HEK293T (cell line): ENCODE results near the gene RNF130.

ENCODE experiments used
- CTCF ChIA-PET: fragments of 350-600 bp; formaldehyde crosslinking; extraction: SDS; loops from one replicate; lab custom pipeline; 2021; ENCODE audit warnings: antibody characterized with exemption, inconsistent platforms; lab: Yijun Ruan, JAX
- POLR2A ChIA-PET: fragments of 350-600 bp; formaldehyde crosslinking; extraction: SDS; loops from one replicate; lab custom pipeline; 2020; ENCODE audit warnings: antibody characterized with exemption, inconsistent platforms; lab: Yijun Ruan, JAX
- DNase-seq: peaks from one replicate; pipeline ENCODE4 v3.0.0; 2012; ENCODE audit warnings: mixed read lengths; ENCODE audit errors: extremely low spot score
- ARNT ChIP-seq: fragments of 450-650 bp; IDR thresholded peaks from 2 replicates; pipeline ENCODE4 v1.6.1; 2017; ENCODE audit warnings: mild to moderate bottlenecking
- BHLHE40 ChIP-seq: fragments of 450-650 bp; IDR thresholded peaks from 2 replicates; pipeline ENCODE4 v1.6.1; 2016; ENCODE audit warnings: mild to moderate bottlenecking, moderate library complexity, borderline replicate concordance
- CTBP1 ChIP-seq: fragments of 450-650 bp; IDR thresholded peaks from 2 replicates; pipeline ENCODE4 v1.6.1; 2016; ENCODE audit warnings: borderline replicate concordance
- ELF4 ChIP-seq: fragments of 450-650 bp; IDR thresholded peaks from 2 replicates; pipeline ENCODE4 v1.6.1; 2017; ENCODE audit warnings: antibody characterized with exemption
- FOXA1 ChIP-seq: fragments of 450-650 bp; IDR thresholded peaks from 2 replicates; pipeline ENCODE4 v1.6.1; 2016; ENCODE audit warnings: mild to moderate bottlenecking
- FOXK2 ChIP-seq: fragments of 450-650 bp; IDR thresholded peaks from 2 replicates; pipeline ENCODE4 v1.6.1; 2016; ENCODE audit warnings: mild to moderate bottlenecking
- FOXM1 ChIP-seq: fragments of 450-650 bp; IDR thresholded peaks from 2 replicates; pipeline ENCODE4 v1.6.1; 2017; ENCODE audit warnings: mild to moderate bottlenecking, borderline replicate concordance
- HDGF ChIP-seq: fragments of 450-650 bp; IDR thresholded peaks from 2 replicates; pipeline ENCODE4 v1.6.1; 2017; ENCODE audit warnings: antibody characterized with exemption, borderline replicate concordance
- L3MBTL2 ChIP-seq: fragments of 450-650 bp; conservative IDR thresholded peaks from 2 replicates; pipeline ENCODE4 v1.6.1; 2016; ENCODE audit warnings: mild to moderate bottlenecking
- LEF1 ChIP-seq: fragments of 450-650 bp; IDR thresholded peaks from 2 replicates; pipeline ENCODE4 v1.6.1; 2017; ENCODE audit warnings: mild to moderate bottlenecking, borderline replicate concordance
- NFRKB ChIP-seq: fragments of 450-650 bp; IDR thresholded peaks from 2 replicates; pipeline ENCODE4 v1.6.1; 2016; ENCODE audit warnings: mild to moderate bottlenecking, moderate library complexity
- PKNOX1 ChIP-seq: fragments of 450-650 bp; IDR thresholded peaks from 2 replicates; pipeline ENCODE4 v1.6.1; 2016
- SP1 ChIP-seq: fragments of 450-650 bp; IDR thresholded peaks from 2 replicates; pipeline ENCODE4 v1.6.1; 2017
- SUZ12 ChIP-seq: fragments of 450-650 bp; IDR thresholded peaks from 2 replicates; pipeline ENCODE4 v1.6.1; 2016; ENCODE audit warnings: mild to moderate bottlenecking
- TARDBP ChIP-seq: fragments of 450-650 bp; IDR thresholded peaks from 2 replicates; pipeline ENCODE4 v1.6.1; 2016
- ZNF384 ChIP-seq: fragments of 450-650 bp; IDR thresholded peaks from 2 replicates; pipeline ENCODE4 v1.6.1; 2016

RNF130 gene

GRCh38 chr5:179974946-179975712 is 96.4 kb downstream of the RNF130 start:
- peak; percentile 56 for DNase-seq
- POLR2A ChIA-PET = no interaction called here
- CTCF ChIA-PET = interaction anchor here (0.6 to 0.8 kb wide), 2 partner anchors 61 to 212 kb away, joined by 3 to 7 read pairs; no protein-coding TSS in a partner anchor
- TF ChIP-seq L3MBTL2 (no peak), BHLHE40 (no peak), ARNT (0 out of 2 replicates have a peak, but pooled peaks have one; percentile 35), SUZ12 (no peak)

GRCh38 chr5:179974246-179974945 is 97.2 kb downstream of the RNF130 start:
- DNase-seq = no peak
- POLR2A ChIA-PET = no interaction called here
- TF ChIP-seq FOXK2 (no peak), FOXM1 (no peak), L3MBTL2 (no peak), TARDBP (no peak), SP1 (no peak), HDGF (no peak), FOXA1 (no peak), ELF4 (no peak), NFRKB (no peak), CTBP1 (no peak), ZNF384 (no peak), ARNT (no peak), LEF1 (no peak), PKNOX1 (no peak), BHLHE40 (no peak), SUZ12 (no peak)
- CTCF ChIA-PET = interaction anchor here (0.6 to 0.9 kb wide), 3 partner anchors 61 to 211 kb away, joined by 3 to 7 read pairs (median 3); no protein-coding TSS in a partner anchor

GRCh38 chr5:179973391-179973790 is 98.2 kb downstream of the RNF130 start:
- ChIA-PET CTCF (interaction anchor here (0.6 to 0.9 kb wide), 2 partner anchors 25 to 97 kb away, joined by 3 read pairs; no protein-coding TSS in a partner anchor), POLR2A (no interaction called here)
- TF ChIP-seq TARDBP = no peak
- no peak for TF ChIP-seq SP1
- no peak for TF ChIP-seq BHLHE40
- TF ChIP-seq CTBP1 = no peak
- no peak for TF ChIP-seq SUZ12
- no peak for TF ChIP-seq NFRKB
- DNase-seq = no peak

- CTCF ChIA-PET = no interaction called here
- TF ChIP-seq BHLHE40 (no peak), CTBP1 (no peak), SUZ12 (no peak), SP1 (no peak), ZNF384 (no peak), LEF1 (no peak), FOXM1 (no peak), ARNT (no peak), FOXA1 (no peak), TARDBP (no peak), HDGF (no peak), FOXK2 (no peak), NFRKB (no peak), L3MBTL2 (no peak), PKNOX1 (no peak), ELF4 (no peak)
- POLR2A ChIA-PET = no interaction called here
- no peak for DNase-seq
These were observed 102.4 kb downstream of the RNF130 start for GRCh38 chr5:179969110-179969509.

GRCh38 chr5:179967489-179967888 is 104.1 kb downstream of the RNF130 start:
- no peak for DNase-seq
- TF ChIP-seq NFRKB (no peak), ARNT (no peak), BHLHE40 (no peak), FOXK2 (no peak), SUZ12 (no peak), ZNF384 (no peak), LEF1 (no peak), SP1 (no peak)
- ChIA-PET POLR2A (no interaction called here), CTCF (no interaction called here)

- ChIA-PET POLR2A (no interaction called here), CTCF (no interaction called here)
- no peak for DNase-seq
- TF ChIP-seq L3MBTL2 = no peak
- no peak for TF ChIP-seq FOXK2
- no peak for TF ChIP-seq ARNT
- TF ChIP-seq SP1 = no peak
- no peak for TF ChIP-seq BHLHE40
- TF ChIP-seq CTBP1 = no peak
- no peak for TF ChIP-seq HDGF
- TF ChIP-seq TARDBP = no peak
- no peak for TF ChIP-seq ELF4
- TF ChIP-seq FOXA1 = no peak
- no peak for TF ChIP-seq PKNOX1
- no peak for TF ChIP-seq LEF1
These were observed 107.5 kb downstream of the RNF130 start for GRCh38 chr5:179964015-179964414.
